Tongue (tissue), 1 donor: ENCODE results near the gene BATF3. TPM values are rescaled to one million over a fixed set of nuclear protein-coding genes. Genes with fewer than 3 reads are reported as not detected.

Experiments used
- total RNA-seq: library from RNA; depleted of rRNA; stranded (reverse); fragments of >200 nt; gene quantifications from one replicate; pipeline ENCODE4 v1.2.3, GENCODE V29; 2014

BATF3 gene
- total RNA-seq, 1 donor from 2014 or later, result 3.0 TPM

Other genes starting within 250 kb of the BATF3 start
- gene ATF3, start 91.1 kb downstream of the BATF3 start, total RNA-seq, result 24.7 TPM
- gene NSL1, start 91.9 kb upstream of the BATF3 start, total RNA-seq, result 51.7 TPM
- 19.7 TPM for gene TATDN3, start 92.1 kb upstream of the BATF3 start, total RNA-seq
- gene SPATA45, start 147.8 kb upstream of the BATF3 start, total RNA-seq, result not detected
- 12.3 TPM for gene FLVCR1, start 158.4 kb upstream of the BATF3 start, total RNA-seq